Esophagus muscularis mucosa (tissue), 4 donors: ENCODE results near the gene RASIP1. TPM values are rescaled to one million over a fixed set of nuclear protein-coding genes. Genes with fewer than 3 reads are reported as not detected.

Experiments
- DNase-seq: peaks from one replicate; pipeline ENCODE4 v3.0.0-alpha.2; 2017; ENCODE audit errors: extremely low spot score
- H3K27ac ChIP-seq, 4 donors: fragments of 200-600 bp; sonication (generic); replicated peaks in 1 of 4; 1 replicate in 3 of 4; 2 replicates in 1 of 4; pipeline ENCODE4 v1.5.1; 2016 to 2019; ENCODE audit warnings: mild to moderate bottlenecking in 1 of 4
- H3K27me3 ChIP-seq, 4 donors: fragments of 200-600 bp; sonication (generic); one replicate each; pipeline versions ENCODE4 v1.5.1 to v1.6.0; 2016 to 2019
- H3K36me3 ChIP-seq, 4 donors: fragments of 200-600 bp; sonication (generic); one replicate each; pipeline ENCODE4 v1.5.1; 2016 to 2019
- H3K4me1 ChIP-seq, 4 donors: fragments of 200-600 bp; sonication (generic); one replicate each; pipeline ENCODE4 v1.5.1; 2016 to 2019
- H3K4me3 ChIP-seq, 4 donors: fragments of 200-600 bp; sonication (generic); 1 replicate in 2 of 4; 2 replicates in 2 of 4; pipeline ENCODE4 v1.5.1; 2016 to 2019; ENCODE audit warnings: mild to moderate bottlenecking in 4 of 4, moderate library complexity in 1 of 4
- H3K9me3 ChIP-seq, 4 donors: fragments of 200-600 bp; sonication (generic); 1 replicate in 3 of 4; 2 replicates in 1 of 4; pipeline ENCODE4 v1.5.1; 2016 to 2019
- EP300 ChIP-seq: sonication (generic); formaldehyde crosslinking; IDR thresholded peaks from one replicate; pipeline ENCODE4 v1.6.1; 2017; ENCODE audit warnings: antibody characterized with exemption
- POLR2A ChIP-seq: fragments of 450-650 bp; IDR thresholded peaks from one replicate; pipeline ENCODE4 v1.6.1; 2017; ENCODE audit warnings: antibody characterized with exemption, moderate library complexity, mild to moderate bottlenecking, low read depth
- POLR2AphosphoS5 ChIP-seq, 2 donors: sonication (generic); formaldehyde crosslinking; IDR thresholded peaks; one replicate each; pipeline ENCODE4 v1.6.1; 2017; ENCODE audit warnings: antibody characterized with exemption in 2 of 2
- WGBS: methylation state at CpG from one replicate; pipeline ENCODE4 v1.1.5; 2018; 5-methylcytosine and 5-hydroxymethylcytosine counted together
- intact Hi-C: fragments of 100-400 bp; cut with DNase I; formaldehyde crosslinking; loops from one replicate; pipeline ENCODE4 v1.15.1; 2023
- total RNA-seq, 4 donors: library from RNA; depleted of rRNA; stranded (reverse); fragments of >200 nt; gene quantifications; one replicate each; pipeline versions ENCODE4 v1.1.0 to v1.2.1, GENCODE V29; 2016
- TF ChIP-seq, protein P1 (sequence below), 3 experiments: fragments of 200-600 bp in 2 of 3; fragments of 450-650 bp in 1 of 3; sonication (generic) in 2 of 3; IDR thresholded peaks; one replicate each; pipeline ENCODE4 v1.5.1; 2017 to 2019; ENCODE audit warnings: antibody characterized with exemption in 3 of 3, mild to moderate bottlenecking in 2 of 3, moderate library complexity in 1 of 3

RASIP1 gene
- total RNA-seq, 4 donors from 2014 or later, result 15.0 to 27.7 (median 22.8) TPM

DNA sequence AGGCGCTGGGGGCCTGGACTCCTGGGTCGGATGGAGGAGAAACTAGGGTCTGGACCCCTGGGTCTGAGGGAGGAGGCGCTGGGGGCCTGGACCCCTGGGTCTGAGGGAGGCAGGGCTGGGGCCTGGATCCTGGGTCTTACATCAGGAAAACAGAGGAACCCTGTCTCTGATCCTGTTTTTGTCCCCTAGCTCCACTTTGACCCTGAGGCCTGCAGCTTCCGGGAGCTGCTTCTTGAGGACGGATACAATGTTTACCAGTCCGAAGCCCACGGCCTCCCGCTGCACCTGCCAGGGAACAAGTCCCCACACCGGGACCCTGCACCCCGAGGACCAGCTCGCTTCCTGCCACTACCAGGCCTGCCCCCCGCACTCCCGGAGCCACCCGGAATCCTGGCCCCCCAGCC, 17.3 kb upstream of the RASIP1 start:
- no peak overlapping the region for H3K27ac ChIP-seq
- intact Hi-C loops, result no loop called here
- no peak for DNase-seq
- peaks cover 5 to 12% (median 7%) of the 10 kb centered on the region in 4 donors for H3K4me1 ChIP-seq
- no peaks in the 10 kb centered on the region for H3K9me3 ChIP-seq
- peaks cover 0 to 30% (median 7%) of the 10 kb centered on the region in 4 donors for H3K27me3 ChIP-seq
- H3K36me3 ChIP-seq, result no peaks in the 10 kb centered on the region
- H3K4me3 ChIP-seq, result no peak overlapping the region
- no peak for TF ChIP-seq POLR2AphosphoS5 (IDR thresholded peaks at IDR 0.05)
- WGBS, result 90% methylated on average over 14 of the region's 14 CpGs

DNA sequence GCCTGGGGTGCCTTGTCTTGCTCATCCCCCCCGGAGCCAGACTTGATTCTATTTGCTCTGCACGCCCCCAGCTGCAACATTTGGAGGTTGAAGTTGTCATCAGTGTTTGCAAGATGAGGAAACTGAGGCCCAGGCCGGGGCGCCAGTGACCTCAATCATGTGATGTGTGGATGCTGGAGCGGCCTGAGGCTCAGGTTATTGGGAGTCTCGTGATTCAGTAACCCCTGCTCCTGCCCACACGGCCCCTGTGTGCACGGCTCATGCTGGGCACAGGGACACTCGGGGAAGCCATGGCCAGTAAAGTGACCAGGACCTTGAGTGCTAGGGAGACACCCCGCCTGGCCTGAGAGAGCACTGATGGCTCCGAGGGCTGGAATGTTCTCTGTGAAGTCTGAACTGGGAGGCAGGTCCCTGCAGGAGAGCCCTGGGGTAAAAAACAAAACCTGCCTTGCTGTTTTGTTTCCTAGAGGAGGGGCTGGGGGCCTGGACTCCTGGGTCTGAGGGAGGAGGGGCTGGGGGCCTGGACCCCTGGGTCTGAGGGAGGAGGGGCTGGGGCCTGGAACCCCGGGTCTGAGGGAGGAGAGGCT, 16.8 kb upstream of the RASIP1 start:
- Histone ChIP-seq H3K27me3 (peaks cover 0 to 36% (median 12%) of the 10 kb centered on the region in 4 donors), H3K4me1 (peaks cover 11 to 18% (median 12%) of the 10 kb centered on the region in 4 donors), H3K9me3 (no peaks in the 10 kb centered on the region), H3K36me3 (no peaks in the 10 kb centered on the region), H3K27ac (no peak overlapping the region), H3K4me3 (no peak overlapping the region)
- TF ChIP-seq POLR2AphosphoS5 (IDR thresholded peaks at IDR 0.05) (no peak), EP300 (no peak)
- WGBS, result 90% methylated on average over 2 of the region's 12 CpGs
- intact Hi-C loops, result no loop called here
- DNase-seq, result no peak

DNA sequence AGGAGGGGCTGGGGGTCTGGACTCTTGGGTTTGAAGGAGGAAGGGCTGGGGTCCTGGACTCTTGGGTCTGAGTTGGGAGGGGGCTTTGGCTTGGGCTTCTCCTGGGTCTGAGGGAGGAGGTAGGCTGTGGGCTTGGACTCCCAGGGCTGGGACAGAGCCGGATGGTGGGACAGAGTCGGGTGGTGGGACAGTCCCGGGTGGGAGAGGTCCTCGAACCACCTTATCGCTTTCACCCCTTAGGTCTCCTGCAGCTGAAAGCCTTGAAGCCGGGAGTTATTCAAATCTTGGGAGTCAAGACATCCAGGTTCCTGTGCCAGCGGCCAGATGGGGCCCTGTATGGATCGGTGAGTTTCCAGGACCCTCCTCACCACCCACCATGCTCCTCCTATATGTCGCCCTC, 16.3 kb upstream of the RASIP1 start:
- H3K27ac ChIP-seq, result no peak overlapping the region
- no peak overlapping the region for H3K4me3 ChIP-seq
- no peaks in the 10 kb centered on the region for H3K36me3 ChIP-seq
- WGBS, result 77% methylated on average over 9 of the region's 9 CpGs
- DNase-seq, result no peak
- intact Hi-C loops, result no loop called here
- H3K9me3 ChIP-seq, result no peaks in the 10 kb centered on the region
- TF ChIP-seq EP300 (no peak), POLR2A (no peak), POLR2AphosphoS5 (IDR thresholded peaks at IDR 0.05) (no peak)
- TF ChIP-seq, protein P1, sequence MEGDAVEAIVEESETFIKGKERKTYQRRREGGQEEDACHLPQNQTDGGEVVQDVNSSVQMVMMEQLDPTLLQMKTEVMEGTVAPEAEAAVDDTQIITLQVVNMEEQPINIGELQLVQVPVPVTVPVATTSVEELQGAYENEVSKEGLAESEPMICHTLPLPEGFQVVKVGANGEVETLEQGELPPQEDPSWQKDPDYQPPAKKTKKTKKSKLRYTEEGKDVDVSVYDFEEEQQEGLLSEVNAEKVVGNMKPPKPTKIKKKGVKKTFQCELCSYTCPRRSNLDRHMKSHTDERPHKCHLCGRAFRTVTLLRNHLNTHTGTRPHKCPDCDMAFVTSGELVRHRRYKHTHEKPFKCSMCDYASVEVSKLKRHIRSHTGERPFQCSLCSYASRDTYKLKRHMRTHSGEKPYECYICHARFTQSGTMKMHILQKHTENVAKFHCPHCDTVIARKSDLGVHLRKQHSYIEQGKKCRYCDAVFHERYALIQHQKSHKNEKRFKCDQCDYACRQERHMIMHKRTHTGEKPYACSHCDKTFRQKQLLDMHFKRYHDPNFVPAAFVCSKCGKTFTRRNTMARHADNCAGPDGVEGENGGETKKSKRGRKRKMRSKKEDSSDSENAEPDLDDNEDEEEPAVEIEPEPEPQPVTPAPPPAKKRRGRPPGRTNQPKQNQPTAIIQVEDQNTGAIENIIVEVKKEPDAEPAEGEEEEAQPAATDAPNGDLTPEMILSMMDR (IDR thresholded peaks at IDR 0.05), result no peak
- H3K27me3 ChIP-seq, result peaks cover 0 to 41% (median 15%) of the 10 kb centered on the region in 4 donors
- peaks cover 14 to 23% (median 15%) of the 10 kb centered on the region in 4 donors for H3K4me1 ChIP-seq

DNA sequence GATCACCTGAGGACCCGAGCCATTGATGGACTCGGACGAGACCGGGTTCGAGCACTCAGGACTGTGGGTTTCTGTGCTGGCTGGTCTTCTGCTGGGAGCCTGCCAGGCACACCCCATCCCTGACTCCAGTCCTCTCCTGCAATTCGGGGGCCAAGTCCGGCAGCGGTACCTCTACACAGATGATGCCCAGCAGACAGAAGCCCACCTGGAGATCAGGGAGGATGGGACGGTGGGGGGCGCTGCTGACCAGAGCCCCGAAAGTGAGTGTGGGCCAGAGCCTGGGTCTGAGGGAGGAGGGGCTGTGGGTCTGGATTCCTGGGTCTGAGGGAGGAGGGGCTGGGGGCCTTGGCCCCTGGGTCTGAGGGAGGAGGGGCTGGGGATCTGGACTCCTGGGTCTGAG, 15.8 kb upstream of the RASIP1 start:
- WGBS, result 49% methylated on average over 5 of the region's 11 CpGs
- no peak for DNase-seq
- Histone ChIP-seq H3K4me3 (no peak overlapping the region), H3K27me3 (peaks cover 0 to 45% (median 18%) of the 10 kb centered on the region in 4 donors), H3K4me1 (peaks cover 14 to 27% (median 15%) of the 10 kb centered on the region in 4 donors), H3K27ac (no peak overlapping the region), H3K36me3 (no peaks in the 10 kb centered on the region), H3K9me3 (no peaks in the 10 kb centered on the region)
- TF ChIP-seq POLR2A (no peak), POLR2AphosphoS5 (IDR thresholded peaks at IDR 0.05) (no peak), EP300 (no peak)
- TF ChIP-seq, protein P1 (IDR thresholded peaks at IDR 0.05), result no peak
- intact Hi-C loops, result no loop called here

DNA sequence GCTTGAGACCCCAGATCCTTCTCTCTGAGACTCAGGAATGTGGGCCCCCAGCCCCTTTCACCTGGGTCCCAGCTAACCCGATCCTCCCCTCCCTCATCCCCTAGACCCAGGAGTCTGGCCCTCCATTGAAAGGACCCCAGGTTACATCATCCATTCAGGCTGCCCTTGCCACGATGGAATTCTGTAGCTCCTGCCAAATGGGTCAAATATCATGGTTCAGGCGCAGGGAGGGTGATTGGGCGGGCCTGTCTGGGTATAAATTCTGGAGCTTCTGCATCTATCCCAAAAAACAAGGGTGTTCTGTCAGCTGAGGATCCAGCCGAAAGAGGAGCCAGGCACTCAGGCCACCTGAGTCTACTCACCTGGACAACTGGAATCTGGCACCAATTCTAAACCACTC, 15.4 kb upstream of the RASIP1 start:
- TF ChIP-seq EP300 (no peak), POLR2AphosphoS5 (IDR thresholded peaks at IDR 0.05) (no peak), POLR2A (no peak)
- TF ChIP-seq, protein P1 (IDR thresholded peaks at IDR 0.05), result no peak
- peaks cover 0 to 4% (median 0%) of the 10 kb centered on the region in 4 donors for H3K36me3 ChIP-seq
- intact Hi-C loops, result no loop called here
- no peak overlapping the region for H3K4me3 ChIP-seq
- no peak for DNase-seq
- 79% methylated on average over 4 of the region's 5 CpGs for WGBS
- no peak overlapping the region for H3K27ac ChIP-seq
- H3K27me3 ChIP-seq, result peaks cover 0 to 50% (median 22%) of the 10 kb centered on the region in 4 donors
- no peaks in the 10 kb centered on the region for H3K9me3 ChIP-seq
- peaks cover 14 to 27% (median 15%) of the 10 kb centered on the region in 4 donors for H3K4me1 ChIP-seq
